T-helper 22 cell (primary cell): ENCODE measurements around the gene ZFAND2B.

ENCODE experiments used
- DNase-seq: peaks from one replicate; pipeline ENCODE4 v3.0.0-alpha.2; 2020; ENCODE audit warnings: low read depth

Gene ZFAND2B

GRCh38 chr2:219220652-219221402, 14.2 kb downstream of the ZFAND2B start:
- DNase-seq, result no peak

DNA sequence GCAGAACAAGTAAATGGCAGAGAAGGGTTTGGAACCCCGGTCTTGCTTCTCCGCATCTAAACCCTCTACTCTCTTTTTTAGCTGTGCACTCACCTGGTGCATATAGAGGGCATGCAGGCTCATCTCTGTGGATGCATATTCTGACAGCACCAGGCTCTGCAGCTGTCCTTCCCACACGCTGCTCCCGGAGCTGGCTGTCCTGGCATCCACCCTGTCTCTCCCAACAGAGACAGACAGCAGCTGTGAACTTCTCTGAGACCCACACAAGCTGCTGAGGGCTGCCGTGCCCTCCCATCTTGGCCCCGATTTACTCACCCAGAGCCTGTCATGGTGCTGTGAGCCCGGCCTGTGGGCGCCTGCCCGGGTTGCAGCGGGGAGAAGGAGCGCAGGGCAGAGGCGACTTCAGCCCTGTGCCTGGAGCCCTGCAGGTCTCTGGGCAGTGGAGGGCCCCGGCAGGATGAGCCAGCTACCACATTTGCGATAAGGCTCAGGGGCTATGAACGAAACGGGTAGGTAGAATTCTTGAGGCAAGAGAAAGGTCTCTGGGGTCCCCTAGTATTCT, 15.5 kb downstream of the ZFAND2B start:
- no peak for DNase-seq

- DNase-seq, result no peak
These were observed 17.4 kb downstream of the ZFAND2B start for GRCh38 chr2:219223831-219224610.

DNA sequence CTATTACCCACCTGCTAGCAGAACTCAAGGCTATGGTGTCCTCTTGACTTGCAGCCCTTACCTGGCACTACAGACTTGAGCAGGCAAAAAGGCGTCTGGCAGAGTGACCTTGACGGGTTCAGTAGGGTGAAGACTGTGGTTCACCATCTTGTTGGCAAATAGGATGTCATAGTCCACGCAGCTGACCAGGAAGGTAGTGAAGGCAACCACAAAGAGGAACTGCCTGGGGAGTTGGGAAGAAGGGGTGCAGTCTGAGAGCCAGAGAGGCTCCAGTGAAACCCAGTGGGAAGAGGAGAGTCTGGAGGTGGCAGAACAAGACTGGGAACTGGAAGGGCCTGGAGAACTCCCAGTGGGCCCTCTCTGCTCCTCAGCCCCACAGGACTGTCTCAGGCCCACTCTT, 18.8 kb downstream of the ZFAND2B start:
- no peak for DNase-seq

DNA sequence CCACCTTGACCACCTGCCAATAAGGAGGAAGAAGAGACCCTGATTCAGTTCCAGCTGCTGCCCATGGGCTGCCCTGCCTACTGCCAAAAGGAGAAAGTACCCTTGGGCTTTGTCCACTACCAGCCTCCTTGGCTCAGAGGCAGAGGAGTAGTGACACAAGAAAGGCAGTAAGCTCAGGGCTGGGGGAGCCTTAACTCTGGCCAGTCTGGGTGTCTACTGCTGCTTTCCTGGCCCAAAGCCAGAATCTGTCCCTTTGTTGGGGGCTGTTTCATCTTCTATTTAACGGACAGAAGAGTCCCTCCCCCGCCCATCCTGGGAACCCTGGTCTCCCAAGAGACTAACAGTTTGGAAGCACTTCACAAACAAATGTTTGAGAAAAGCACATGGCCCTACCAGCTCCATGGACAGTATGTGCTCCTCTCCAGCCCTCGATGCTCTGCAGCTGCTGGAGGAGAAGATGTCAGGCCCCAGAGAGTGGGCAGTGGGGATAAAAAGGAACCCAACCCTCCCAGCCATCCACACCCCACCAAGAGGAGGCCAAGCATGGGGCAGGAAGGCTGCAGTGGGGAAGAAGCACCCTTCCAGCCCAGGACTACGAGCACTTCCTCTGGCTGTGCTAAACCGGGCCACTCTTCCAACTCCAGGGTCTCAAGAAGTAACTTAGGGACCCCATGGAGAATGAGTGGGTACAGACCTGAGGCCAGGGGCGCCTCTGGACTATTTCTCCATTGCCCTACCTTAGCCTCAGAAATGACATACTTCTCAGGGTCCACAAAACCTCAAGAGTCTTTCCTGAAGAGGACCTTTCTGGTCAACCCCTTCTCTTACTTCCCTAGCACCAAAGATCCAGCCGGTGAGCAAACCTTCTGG, 21.7 kb downstream of the ZFAND2B start:
- no peak for DNase-seq

GRCh38 chr2:219228911-219229304, 22.3 kb downstream of the ZFAND2B start:
- no peak for DNase-seq

- peak; percentile 98 for DNase-seq
These were observed 22.9 kb downstream of the ZFAND2B start, which contains the start of the genes ANKZF1 and ATG9A for GRCh38 chr2:219229305-219230058. TSS of gene ANKZF1 (plus strand) at chr2:219229806. CDS start at chr2:219230258, 452 bp downstream. TSS of gene ATG9A (minus strand) at chr2:219229636. CDS start at chr2:219228024, 1,612 bp downstream.

GRCh38 chr2:219230059-219230540, 23.5 kb downstream of the ZFAND2B start:
- no peak for DNase-seq

DNA sequence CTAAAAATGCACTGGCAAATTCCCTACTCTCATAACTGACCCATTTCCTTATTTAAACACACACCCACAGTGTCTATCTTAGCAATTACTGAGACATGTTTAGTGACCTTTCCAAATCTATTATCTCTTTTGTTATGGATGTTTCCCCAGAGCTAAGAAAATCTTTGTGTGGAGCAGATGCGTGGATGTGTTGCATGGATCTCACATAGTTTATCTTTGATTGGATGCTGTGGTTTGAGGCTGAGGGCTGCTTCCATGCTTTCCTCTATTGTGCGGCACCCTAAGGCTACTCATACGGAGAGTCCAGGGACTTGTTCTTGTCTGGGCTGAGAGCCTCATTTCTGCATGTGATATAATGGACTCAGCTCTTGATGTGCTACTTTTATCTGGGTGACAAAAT, 27.7 kb downstream of the ZFAND2B start:
- DNase-seq, result no peak

- no peak for DNase-seq
These were observed 36.7 kb downstream of the ZFAND2B start for GRCh38 chr2:219243291-219243761.

DNA sequence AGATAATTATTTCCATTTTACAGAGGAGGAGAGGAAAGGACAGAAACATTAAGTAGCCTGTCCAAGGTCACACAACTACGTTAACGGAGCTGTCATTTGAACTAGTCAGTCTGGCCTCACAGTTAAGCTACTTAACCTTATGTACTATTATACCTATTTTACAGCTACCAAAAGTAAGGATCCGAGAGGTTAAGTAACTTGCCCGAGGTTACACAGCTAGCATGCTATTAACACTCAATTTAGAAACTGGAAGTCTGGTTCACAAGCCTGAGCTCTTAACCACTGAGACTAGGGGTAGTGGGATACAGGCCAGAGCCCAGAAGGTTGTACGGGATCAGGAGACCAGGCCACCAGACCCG, 38.2 kb downstream of the ZFAND2B start:
- DNase-seq, result no peak

- peak; percentile 63 for DNase-seq
These were observed 38.7 kb downstream of the ZFAND2B start, which contains the start of the genes GLB1L and STK16 for GRCh38 chr2:219245148-219245898. TSS of gene GLB1L (minus strand) at chr2:219245444. CDS start at chr2:219243573, 1,871 bp downstream. TSS of gene STK16 (plus strand) at chr2:219245479. CDS start at chr2:219246000, 521 bp downstream.

DNA sequence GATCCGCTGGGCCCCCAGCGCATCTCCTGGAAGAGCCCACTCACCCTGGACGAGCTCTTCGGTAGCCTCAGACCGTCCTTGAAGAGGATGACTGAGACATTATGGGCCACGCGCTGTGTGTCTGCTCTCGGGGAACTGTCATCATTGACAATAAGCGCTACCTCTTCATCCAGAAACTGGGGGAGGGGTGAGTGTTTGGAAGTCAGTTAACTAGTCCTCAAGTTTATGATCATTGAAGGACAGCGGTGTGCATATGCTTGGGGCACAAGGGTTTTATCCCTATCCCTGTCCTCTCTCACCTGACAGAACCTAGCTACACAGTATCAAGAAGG, 39.3 kb downstream of the ZFAND2B start:
- no peak for DNase-seq

DNA sequence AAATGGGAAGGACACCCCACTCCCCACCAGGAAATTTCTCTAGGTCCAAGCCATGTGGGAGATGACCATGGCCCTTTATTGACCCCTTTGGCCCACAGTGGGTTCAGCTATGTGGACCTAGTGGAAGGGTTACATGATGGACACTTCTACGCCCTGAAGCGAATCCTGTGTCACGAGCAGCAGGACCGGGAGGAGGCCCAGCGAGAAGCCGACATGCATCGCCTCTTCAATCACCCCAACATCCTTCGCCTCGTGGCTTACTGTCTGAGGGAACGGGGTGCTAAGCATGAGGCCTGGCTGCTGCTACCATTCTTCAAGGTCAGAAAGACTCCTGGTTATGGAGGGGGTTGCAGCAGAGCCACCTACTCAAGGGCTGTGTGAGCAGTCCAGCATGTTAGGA, 40.0 kb downstream of the ZFAND2B start:
- DNase-seq, result no peak

GRCh38 chr2:219247678-219248642, 41.4 kb downstream of the ZFAND2B start:
- DNase-seq, result peak; percentile 73

GRCh38 chr2:219248845-219249202, 42.2 kb downstream of the ZFAND2B start:
- DNase-seq, result no peak

GRCh38 chr2:219249203-219249980, 42.8 kb downstream of the ZFAND2B start:
- peak; percentile 61 for DNase-seq
